IMR-90 (cell line): ENCODE data around the gene CROCC2. TPM values are rescaled to one million over a fixed set of nuclear protein-coding genes. Genes with fewer than 3 reads are reported as not detected.

ENCODE experiments used
- ATAC-seq: fragments of 200-7000 bp; cut with Tn5 transposase; 2 replicates; pipeline ENCODE4 v1.9.1; 2020; ENCODE audit warnings: low read depth, mild to moderate bottlenecking, moderate library complexity
- BruUV-seq: library from RNA; stranded (reverse); fragments of 400-500 nt; replicated peaks from 2 replicates; lab custom pipeline; 2021; lab: Mats Ljungman, UMichigan
- CTCF ChIA-PET: fragments of 300-600 bp; formaldehyde crosslinking; extraction: SDS; loops from one replicate; lab custom pipeline; 2021; ENCODE audit warnings: antibody characterized with exemption; lab: Yijun Ruan, JAX
- POLR2A ChIA-PET: fragments of 300-600 bp; sonication (Branson Sonifier 250); formaldehyde crosslinking; loops from one replicate; lab custom pipeline; 2022; ENCODE audit warnings: antibody characterized with exemption; ENCODE audit not compliant: unreplicated experiment; lab: Charles Lee
- DNase-seq: peaks from one replicate; pipeline ENCODE4 v3.0.0; 2013
- H2AFZ ChIP-seq: replicated peaks from 2 replicates; pipeline ENCODE3; 2013; ENCODE audit warnings: low read length, mild to moderate bottlenecking; ENCODE audit not compliant: poor library complexity
- H2AK5ac ChIP-seq: 2 replicates; pipeline ENCODE4 v1.6.1; 2013; ENCODE audit warnings: low read depth, low read length, inconsistent platforms
- H2AK9ac ChIP-seq: replicated peaks from 2 replicates; pipeline ENCODE3; 2013; ENCODE audit warnings: mild to moderate bottlenecking, low read depth, low read length, moderate library complexity; ENCODE audit not compliant: poor library complexity
- H2BK120ac ChIP-seq: 2 replicates; pipeline ENCODE4 v1.6.1; 2013; ENCODE audit warnings: low read depth, low read length, inconsistent platforms
- H2BK15ac ChIP-seq: 3 replicates; pipeline ENCODE4 v1.6.1; 2013; ENCODE audit warnings: low read depth, low read length, inconsistent platforms
- H2BK20ac ChIP-seq: 2 replicates; pipeline ENCODE4 v1.6.1; 2013; ENCODE audit warnings: low read depth, mild to moderate bottlenecking, inconsistent platforms, low read length, moderate library complexity
- H2BK5ac ChIP-seq: 2 replicates; pipeline ENCODE4 v1.6.1; 2013; ENCODE audit warnings: mild to moderate bottlenecking, low read depth, low read length, inconsistent platforms; ENCODE audit not compliant: poor library complexity, severe bottlenecking
- H3K14ac ChIP-seq: replicated peaks from 2 replicates; pipeline ENCODE4 v1.6.1; 2013; ENCODE audit warnings: low read depth, low read length, inconsistent platforms
- H3K18ac ChIP-seq: 2 replicates; pipeline ENCODE4 v1.6.1; 2013; ENCODE audit warnings: low read depth, low read length, control low read depth
- H3K23ac ChIP-seq: 2 replicates; pipeline ENCODE4 v1.6.1; 2013; ENCODE audit warnings: low read depth, low read length, inconsistent platforms
- H3K27ac ChIP-seq: 2 replicates; pipeline ENCODE4 v1.5.1; 2013; ENCODE audit warnings: mild to moderate bottlenecking, control low read depth, low read length; ENCODE audit not compliant: insufficient read depth
- H3K27me3 ChIP-seq: 2 replicates; pipeline ENCODE4 v1.6.1; 2013; ENCODE audit warnings: low read length; ENCODE audit not compliant: control insufficient read depth, insufficient read depth
- H3K36me3 ChIP-seq: 2 replicates; pipeline ENCODE4 v1.6.1; 2013; ENCODE audit warnings: low read length, mixed read lengths; ENCODE audit not compliant: control insufficient read depth, insufficient read depth
- H3K4ac ChIP-seq: 2 replicates; pipeline ENCODE4 v1.6.1; 2013; ENCODE audit warnings: low read depth, low read length, inconsistent platforms
- H3K4me1 ChIP-seq: 2 replicates; pipeline ENCODE4 v1.6.1; 2013; ENCODE audit warnings: low read length, mixed read lengths; ENCODE audit not compliant: control insufficient read depth, insufficient read depth
- H3K4me2 ChIP-seq: 2 replicates; pipeline ENCODE4 v1.6.1; 2013; ENCODE audit warnings: low read depth, mild to moderate bottlenecking, control low read depth, low read length, moderate library complexity
- H3K4me3 ChIP-seq: 2 replicates; pipeline ENCODE4 v1.5.1; 2013; ENCODE audit warnings: low read depth, mild to moderate bottlenecking, control low read depth, low read length, moderate library complexity; ENCODE audit not compliant: insufficient read depth
- H3K56ac ChIP-seq: 2 replicates; pipeline ENCODE4 v1.6.1; 2013; ENCODE audit warnings: low read length, inconsistent platforms; ENCODE audit not compliant: insufficient read depth; ENCODE audit errors: extremely low read depth
- H3K79me1 ChIP-seq, 2 experiments: 2 replicates each; pipeline ENCODE4 v1.6.1; 2013; ENCODE audit warnings: low read length in 2 of 2, inconsistent platforms in 1 of 2, low read depth in 1 of 2
- H3K9ac ChIP-seq: 2 replicates; pipeline ENCODE4 v1.6.1; 2013; ENCODE audit warnings: low read depth, low read length, control low read depth
- H3K9me1 ChIP-seq: 2 replicates; pipeline ENCODE4 v1.6.1; 2013; ENCODE audit warnings: low read length, inconsistent platforms; ENCODE audit not compliant: insufficient read depth
- H3K9me3 ChIP-seq: 2 replicates; pipeline ENCODE4 v1.6.1; 2013; ENCODE audit warnings: low read length; ENCODE audit not compliant: control insufficient read depth, insufficient read depth
- H4K20me1 ChIP-seq: 2 replicates; pipeline ENCODE4 v1.6.1; 2013; ENCODE audit warnings: low read length, inconsistent platforms; ENCODE audit not compliant: insufficient read depth
- H4K5ac ChIP-seq: 2 replicates; pipeline ENCODE4 v1.6.1; 2013; ENCODE audit warnings: mild to moderate bottlenecking, low read depth, low read length, control low read depth
- H4K8ac ChIP-seq, 2 experiments: 2 replicates each; pipeline ENCODE4 v1.6.1; 2013; ENCODE audit warnings: low read depth in 2 of 2, low read length in 2 of 2, control low read depth in 1 of 2, inconsistent platforms in 1 of 2
- H4K91ac ChIP-seq: 2 replicates; pipeline ENCODE4 v1.6.1; 2013; ENCODE audit warnings: low read depth, low read length, inconsistent platforms; ENCODE audit not compliant: insufficient read depth
- BHLHE40 ChIP-seq: fragments of 150-350 bp; IDR thresholded peaks from 2 replicates; pipeline ENCODE4 v1.6.1; 2016; ENCODE audit warnings: mild to moderate bottlenecking, low read depth, low read length
- CEBPB ChIP-seq: IDR thresholded peaks from 2 replicates; pipeline ENCODE4 v1.6.1; 2012; ENCODE audit warnings: low read depth, low read length, improper control_type of control experiment
- CHD1 ChIP-seq: IDR thresholded peaks from 2 replicates; pipeline ENCODE4 v1.6.1; 2012; ENCODE audit warnings: low read depth, low read length, improper control_type of control experiment
- CTCF ChIP-seq: conservative IDR thresholded peaks from 2 replicates; pipeline ENCODE4 v1.5.1; 2012; ENCODE audit warnings: mild to moderate bottlenecking, low read depth, low read length, improper control_type of control experiment
- ELK1 ChIP-seq: fragments of 150-350 bp; IDR thresholded peaks from 2 replicates; pipeline ENCODE4 v1.6.1; 2016; ENCODE audit warnings: low read depth, mild to moderate bottlenecking, low read length, moderate library complexity, borderline replicate concordance
- FOS ChIP-seq: fragments of 150-350 bp; IDR thresholded peaks from 2 replicates; pipeline ENCODE4 v1.6.1; 2016; ENCODE audit warnings: low read depth, low read length
- MAFK ChIP-seq: IDR thresholded peaks from 2 replicates; pipeline ENCODE4 v1.6.1; 2012; ENCODE audit warnings: low read depth, low read length, improper control_type of control experiment
- MAZ ChIP-seq: IDR thresholded peaks from 2 replicates; pipeline ENCODE4 v1.6.1; 2012; ENCODE audit warnings: low read depth, mild to moderate bottlenecking, low read length, improper control_type of control experiment, moderate library complexity, borderline replicate concordance
- MXI1 ChIP-seq: IDR thresholded peaks from 2 replicates; pipeline ENCODE4 v1.6.1; 2012; ENCODE audit warnings: low read depth, mild to moderate bottlenecking, low read length, moderate library complexity, borderline replicate concordance
- NFE2L2 ChIP-seq: fragments of 150-350 bp; IDR thresholded peaks from 2 replicates; pipeline ENCODE4 v1.6.1; 2016; ENCODE audit warnings: low read depth, mild to moderate bottlenecking, low read length
- POLR2A ChIP-seq: IDR thresholded peaks from 2 replicates; pipeline ENCODE4 v1.6.1; 2012; ENCODE audit warnings: mild to moderate bottlenecking, low read depth, low read length
- RAD21 ChIP-seq: IDR thresholded peaks from 2 replicates; pipeline ENCODE4 v1.6.1; 2012; ENCODE audit warnings: low read length, improper control_type of control experiment
- RCOR1 ChIP-seq: IDR thresholded peaks from 2 replicates; pipeline ENCODE4 v1.6.1; 2012; ENCODE audit warnings: mild to moderate bottlenecking, low read length, improper control_type of control experiment; ENCODE audit not compliant: insufficient replicate concordance
- RFX5 ChIP-seq: IDR thresholded peaks from 2 replicates; pipeline ENCODE4 v1.8.0; 2012; ENCODE audit warnings: low read depth, mild to moderate bottlenecking, low read length, moderate library complexity
- SMC3 ChIP-seq: fragments of 150-350 bp; IDR thresholded peaks from 2 replicates; pipeline ENCODE4 v1.6.1; 2016; ENCODE audit warnings: low read depth, mild to moderate bottlenecking, antibody characterized with exemption, low read length, moderate library complexity
- USF2 ChIP-seq: fragments of 150-350 bp; IDR thresholded peaks from 2 replicates; pipeline ENCODE4 v1.6.1; 2017; ENCODE audit warnings: mild to moderate bottlenecking, antibody characterized with exemption, low read length, low read depth
- WGBS, 2 experiments: methylation state at CpG; one replicate each; pipeline versions ENCODE4 v1.1.5 to v1.1.7; 2013; ENCODE audit warnings: missing lambda C conversion rate in 2 of 2; ENCODE audit not compliant: insufficient read length in 1 of 2; ENCODE audit errors: extremely low coverage in 2 of 2; 5-methylcytosine and 5-hydroxymethylcytosine counted together
- dilution Hi-C: fragments of 300-500 bp; cut with HindIII; formaldehyde crosslinking; loops from one replicate; pipeline ENCODE4 v1.14.3; 2018; ENCODE audit warnings: low sequenced_read_pairs; ENCODE audit not compliant: unreplicated experiment
- in situ Hi-C: fragments of 300-500 bp; cut with MboI; formaldehyde crosslinking; loops from 3 replicates; pipeline ENCODE4 v1.14.3; 2019; ENCODE audit warnings: low sequenced_read_pairs, inconsistent platforms, mixed read lengths
- intact Hi-C: fragments of 100-400 bp; cut with micrococcal nuclease; formaldehyde crosslinking; loops from 2 replicates; pipeline ENCODE4 v1.10.0; 2022
- polyA plus RNA-seq, 3 experiments: library from polyadenylated mRNA; depleted of rRNA; stranded (reverse); fragments of >200 nt; gene quantifications; 2 replicates each; pipeline ENCODE4 v1.2.3, GENCODE V29; 2012; ENCODE audit warnings: low replicate concordance in 1 of 3
- total RNA-seq: library from RNA; depleted of rRNA; stranded (reverse); fragments of >200 nt; gene quantifications from 2 replicates; pipeline ENCODE4 v1.2.3, GENCODE V29; 2012

CROCC2 gene
- total and polyA plus RNA-seq, 2 of the 4 experiments (the other 2 are of a cell fraction) = not detected

- Histone ChIP-seq H3K4ac (no peak overlapping the region), H2BK120ac (no peak overlapping the region), H3K4me3 (no peak overlapping the region), H4K5ac (no peak overlapping the region), H4K91ac (no peak overlapping the region), H3K56ac (no peak overlapping the region), H3K14ac (no peak overlapping the region), H2BK5ac (no peak overlapping the region), H4K20me1 (no peaks in the 10 kb centered on the region), H2AK9ac (no peak overlapping the region), H3K36me3 (peaks cover 14% of the 10 kb centered on the region; the same call in 1 of the 2 replicates), H3K9ac (no peak overlapping the region), H3K27me3 (no peaks in the 10 kb centered on the region), H3K23ac (no peak overlapping the region), H2BK15ac (no peak overlapping the region), H2AK5ac (no peak overlapping the region), H3K9me3 (no peaks in the 10 kb centered on the region), H3K9me1 (no peaks in the 10 kb centered on the region), H3K79me1 (no peaks in the 10 kb centered on the region; a peak in 1 of 4 replicates), H3K4me1 (peaks cover 8% of the 10 kb centered on the region; the same call in 1 of the 2 replicates), H2AFZ (no peak overlapping the region), H3K27ac (no peak overlapping the region), H4K8ac (no peak overlapping the region), H3K4me2 (no peak overlapping the region), H3K18ac (no peak overlapping the region), H2BK20ac (no peak overlapping the region)
- CTCF ChIA-PET = no interaction called here
- POLR2A ChIA-PET = no interaction called here
- in situ Hi-C loops = no loop called here
- no TSS peak for BruUV-seq
- intact Hi-C loops = no loop called here
- dilution Hi-C loops = no loop called here
- WGBS, 2 experiments = no CpG with 5 or more reads among the region's 10 CpGs
- no peak for ATAC-seq
- TF ChIP-seq RAD21 = no peak
- no peak for TF ChIP-seq FOS
- no peak for TF ChIP-seq MAZ
- TF ChIP-seq MAFK = no peak
- TF ChIP-seq ELK1 = no peak
- no peak for TF ChIP-seq POLR2A
- no peak for TF ChIP-seq RFX5
- TF ChIP-seq USF2 = no peak
- TF ChIP-seq NFE2L2 = no peak
- no peak for TF ChIP-seq BHLHE40
- no peak for TF ChIP-seq CEBPB
- TF ChIP-seq MXI1 = no peak
- TF ChIP-seq CHD1 = no peak
- TF ChIP-seq CTCF = no peak
- no peak for TF ChIP-seq SMC3
- TF ChIP-seq RCOR1 = no peak
- DNase-seq = no peak
These were observed 108.6 kb downstream of the CROCC2 start for GRCh38 chr2:241014764-241015163.
